SK-N-SH treated with all-trans-retinoic acid at 6 μM for 48 hours (cell line): Measurements from ENCODE around the gene EMILIN2.

Experiments used
- ATAC-seq: fragments of 200-7000 bp; cut with Tn5 transposase; 3 replicates; pipeline ENCODE4 v1.9.1; 2020; ENCODE audit warnings: mild to moderate bottlenecking, moderate library complexity
- ARNTL ChIP-seq: fragments of 450-650 bp; formaldehyde crosslinking; IDR thresholded peaks from 2 replicates; pipeline ENCODE4 v1.5.0; 2020; ENCODE audit warnings: low read depth, mild to moderate bottlenecking, moderate library complexity, borderline replicate concordance
- BACH2 ChIP-seq: fragments of 250-450 bp; sonication (Bioruptor Pico); IDR thresholded peaks from 2 replicates; pipeline ENCODE4 v1.9.0; 2021; ENCODE audit warnings: mild to moderate bottlenecking, borderline replicate concordance
- ESRRG ChIP-seq: fragments of 250-450 bp; sonication (Bioruptor Pico); IDR thresholded peaks from 2 replicates; pipeline ENCODE4 v1.6.1; 2021; ENCODE audit warnings: mild to moderate bottlenecking
- GLIS3 ChIP-seq: fragments of 250-450 bp; sonication (Bioruptor Pico); IDR thresholded peaks from 2 replicates; pipeline ENCODE4 v1.5.0; 2020; ENCODE audit warnings: mild to moderate bottlenecking, moderate library complexity
- ISL1 ChIP-seq: fragments of 250-450 bp; sonication (Bioruptor Pico); IDR thresholded peaks from 2 replicates; pipeline ENCODE4 v2.1.2; 2022; ENCODE audit warnings: mild to moderate bottlenecking, moderate library complexity
- OSR1 ChIP-seq: fragments of 250-450 bp; sonication (Bioruptor Pico); IDR thresholded peaks from 2 replicates; pipeline ENCODE4 v1.8.0; 2022; ENCODE audit warnings: moderate library complexity, mild to moderate bottlenecking, inconsistent platforms
- PPARA ChIP-seq: fragments of 250-450 bp; sonication (Bioruptor Pico); IDR thresholded peaks from 2 replicates; pipeline ENCODE4 v1.5.0; 2020; ENCODE audit warnings: mild to moderate bottlenecking, borderline replicate concordance
- SNAI2 ChIP-seq: fragments of 250-450 bp; sonication (Bioruptor Pico); IDR thresholded peaks from 2 replicates; pipeline ENCODE4 v1.5.0; 2020; ENCODE audit warnings: mild to moderate bottlenecking, moderate library complexity
- TCF4 ChIP-seq: fragments of 250-450 bp; sonication (Bioruptor Pico); IDR thresholded peaks from 2 replicates; pipeline ENCODE4 v1.8.0; 2021; ENCODE audit warnings: mild to moderate bottlenecking, moderate library complexity, borderline replicate concordance
- TOX ChIP-seq: fragments of 250-450 bp; sonication (Bioruptor Pico); IDR thresholded peaks from 2 replicates; pipeline ENCODE4 v1.8.0; 2021; ENCODE audit warnings: mild to moderate bottlenecking, moderate library complexity, borderline replicate concordance
- ZC3H10 ChIP-seq: fragments of 250-450 bp; sonication (Bioruptor Pico); IDR thresholded peaks from 2 replicates; pipeline ENCODE4 v1.5.1; 2021; ENCODE audit warnings: mild to moderate bottlenecking, moderate library complexity
- ZFP3 ChIP-seq: fragments of 250-450 bp; sonication (Bioruptor Pico); IDR thresholded peaks from 2 replicates; pipeline ENCODE4 v1.5.0; 2020; ENCODE audit warnings: mild to moderate bottlenecking, moderate library complexity
- ZFP30 ChIP-seq: fragments of 450-650 bp; formaldehyde crosslinking; IDR thresholded peaks from 2 replicates; pipeline ENCODE4 v1.5.0; 2022; ENCODE audit warnings: mild to moderate bottlenecking, moderate library complexity
- ZNF565 ChIP-seq: fragments of 450-650 bp; formaldehyde crosslinking; conservative IDR thresholded peaks from 2 replicates; pipeline ENCODE4 v1.5.0; 2020; ENCODE audit warnings: low read depth, mild to moderate bottlenecking, moderate library complexity
- ZNF70 ChIP-seq: fragments of 450-650 bp; formaldehyde crosslinking; IDR thresholded peaks from 2 replicates; pipeline ENCODE4 v1.5.0; 2020; ENCODE audit warnings: mild to moderate bottlenecking, moderate library complexity
- ZNF8 ChIP-seq: fragments of 450-650 bp; formaldehyde crosslinking; IDR thresholded peaks from 2 replicates; pipeline ENCODE4 v1.5.0; 2020; ENCODE audit warnings: mild to moderate bottlenecking, moderate library complexity
- TF ChIP-seq, protein P1 (sequence below): fragments of 250-450 bp; sonication (Bioruptor Pico); IDR thresholded peaks from 2 replicates; pipeline ENCODE4 v1.5.0; 2020; ENCODE audit warnings: mild to moderate bottlenecking, moderate library complexity
- TF ChIP-seq, protein P2 (sequence below): fragments of 250-450 bp; sonication (Bioruptor Pico); IDR thresholded peaks from 2 replicates; pipeline ENCODE4 v1.5.1; 2021; ENCODE audit warnings: mild to moderate bottlenecking, moderate library complexity
- TF ChIP-seq, protein P3 (sequence below): fragments of 250-450 bp; sonication (Bioruptor Pico); IDR thresholded peaks from 2 replicates; pipeline ENCODE4 v1.8.0; 2021; ENCODE audit warnings: low read depth, mild to moderate bottlenecking, moderate library complexity, borderline replicate concordance
- TF ChIP-seq, protein P4 (sequence below): fragments of 250-450 bp; sonication (Bioruptor Pico); IDR thresholded peaks from 2 replicates; pipeline ENCODE4 v1.8.0; 2020; ENCODE audit warnings: mild to moderate bottlenecking, moderate library complexity, borderline replicate concordance

EMILIN2 gene

DNA sequence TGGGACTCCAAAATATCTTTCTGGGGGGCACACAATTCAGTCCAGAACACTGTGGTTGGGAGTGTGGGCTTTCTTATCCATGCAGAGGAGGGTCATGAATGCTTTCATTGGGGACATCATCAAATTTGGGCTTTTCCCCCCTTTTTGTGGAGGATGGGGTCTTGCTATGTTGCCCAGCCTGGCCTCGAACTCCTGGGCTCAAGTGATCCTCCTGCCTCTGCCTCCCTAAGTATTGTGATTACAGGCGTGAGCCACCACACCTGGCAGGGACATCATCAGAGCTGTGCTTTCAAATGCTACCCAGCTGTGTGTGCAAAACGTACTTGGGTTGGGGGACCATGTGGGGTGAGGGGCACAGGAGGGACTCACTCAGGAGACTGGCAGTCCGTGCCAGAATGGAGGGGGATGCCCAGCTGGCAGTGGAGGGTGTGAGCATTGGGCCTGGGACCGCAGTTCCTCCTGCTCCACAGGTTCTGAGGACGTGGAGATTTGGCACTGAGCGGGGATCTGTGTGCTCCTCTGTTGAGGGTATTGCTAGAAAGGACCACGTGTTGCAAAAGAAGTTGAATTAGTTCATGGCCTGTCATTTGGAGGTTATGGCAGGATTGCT lies 24.4 kb downstream of the EMILIN2 start (continued):
- TF ChIP-seq, protein P1, sequence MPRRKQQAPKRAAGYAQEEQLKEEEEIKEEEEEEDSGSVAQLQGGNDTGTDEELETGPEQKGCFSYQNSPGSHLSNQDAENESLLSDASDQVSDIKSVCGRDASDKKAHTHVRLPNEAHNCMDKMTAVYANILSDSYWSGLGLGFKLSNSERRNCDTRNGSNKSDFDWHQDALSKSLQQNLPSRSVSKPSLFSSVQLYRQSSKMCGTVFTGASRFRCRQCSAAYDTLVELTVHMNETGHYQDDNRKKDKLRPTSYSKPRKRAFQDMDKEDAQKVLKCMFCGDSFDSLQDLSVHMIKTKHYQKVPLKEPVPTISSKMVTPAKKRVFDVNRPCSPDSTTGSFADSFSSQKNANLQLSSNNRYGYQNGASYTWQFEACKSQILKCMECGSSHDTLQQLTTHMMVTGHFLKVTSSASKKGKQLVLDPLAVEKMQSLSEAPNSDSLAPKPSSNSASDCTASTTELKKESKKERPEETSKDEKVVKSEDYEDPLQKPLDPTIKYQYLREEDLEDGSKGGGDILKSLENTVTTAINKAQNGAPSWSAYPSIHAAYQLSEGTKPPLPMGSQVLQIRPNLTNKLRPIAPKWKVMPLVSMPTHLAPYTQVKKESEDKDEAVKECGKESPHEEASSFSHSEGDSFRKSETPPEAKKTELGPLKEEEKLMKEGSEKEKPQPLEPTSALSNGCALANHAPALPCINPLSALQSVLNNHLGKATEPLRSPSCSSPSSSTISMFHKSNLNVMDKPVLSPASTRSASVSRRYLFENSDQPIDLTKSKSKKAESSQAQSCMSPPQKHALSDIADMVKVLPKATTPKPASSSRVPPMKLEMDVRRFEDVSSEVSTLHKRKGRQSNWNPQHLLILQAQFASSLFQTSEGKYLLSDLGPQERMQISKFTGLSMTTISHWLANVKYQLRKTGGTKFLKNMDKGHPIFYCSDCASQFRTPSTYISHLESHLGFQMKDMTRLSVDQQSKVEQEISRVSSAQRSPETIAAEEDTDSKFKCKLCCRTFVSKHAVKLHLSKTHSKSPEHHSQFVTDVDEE (CRISPR knock-in tag) = no peak
- TF ChIP-seq ARNTL (CRISPR knock-in tag) (no peak), TOX (CRISPR knock-in tag) (no peak), ZC3H10 (CRISPR knock-in tag) (no peak), TCF4 (CRISPR knock-in tag) (no peak), ZFP3 (no peak), GLIS3 (CRISPR knock-in tag) (no peak), ISL1 (CRISPR knock-in tag) (no peak), ZFP30 (CRISPR knock-in tag) (no peak), ZNF70 (CRISPR knock-in tag) (no peak)

DNA sequence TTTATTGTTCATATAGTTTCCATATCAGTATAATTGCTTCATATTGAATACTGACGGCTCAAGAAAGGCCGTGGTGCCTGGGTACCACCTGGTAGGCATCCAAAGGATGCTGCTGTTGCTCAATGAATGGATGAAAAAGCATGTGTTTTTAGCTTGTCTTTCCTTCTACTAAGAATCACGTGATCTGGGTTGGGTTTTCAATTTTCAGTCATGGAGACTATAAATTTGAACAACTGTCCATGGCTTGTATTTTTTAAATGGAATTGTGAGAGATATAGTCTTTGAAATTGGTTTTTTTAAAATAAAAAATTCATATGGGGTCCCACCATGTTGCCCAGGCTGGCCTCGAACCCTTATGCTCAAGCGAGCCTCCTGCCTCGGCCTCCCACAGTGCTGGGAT lies 25.3 kb downstream of the EMILIN2 start:
- no peak for ATAC-seq
- TF ChIP-seq, protein P2, sequence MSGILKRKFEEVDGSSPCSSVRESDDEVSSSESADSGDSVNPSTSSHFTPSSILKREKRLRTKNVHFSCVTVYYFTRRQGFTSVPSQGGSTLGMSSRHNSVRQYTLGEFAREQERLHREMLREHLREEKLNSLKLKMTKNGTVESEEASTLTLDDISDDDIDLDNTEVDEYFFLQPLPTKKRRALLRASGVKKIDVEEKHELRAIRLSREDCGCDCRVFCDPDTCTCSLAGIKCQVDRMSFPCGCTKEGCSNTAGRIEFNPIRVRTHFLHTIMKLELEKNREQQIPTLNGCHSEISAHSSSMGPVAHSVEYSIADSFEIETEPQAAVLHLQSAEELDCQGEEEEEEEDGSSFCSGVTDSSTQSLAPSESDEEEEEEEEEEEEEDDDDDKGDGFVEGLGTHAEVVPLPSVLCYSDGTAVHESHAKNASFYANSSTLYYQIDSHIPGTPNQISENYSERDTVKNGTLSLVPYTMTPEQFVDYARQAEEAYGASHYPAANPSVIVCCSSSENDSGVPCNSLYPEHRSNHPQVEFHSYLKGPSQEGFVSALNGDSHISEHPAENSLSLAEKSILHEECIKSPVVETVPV = no peak
- no peak for TF ChIP-seq ARNTL (CRISPR knock-in tag)
- no peak for TF ChIP-seq ZNF8 (CRISPR knock-in tag)
- TF ChIP-seq ISL1 (CRISPR knock-in tag) = no peak
- TF ChIP-seq, protein P3, sequence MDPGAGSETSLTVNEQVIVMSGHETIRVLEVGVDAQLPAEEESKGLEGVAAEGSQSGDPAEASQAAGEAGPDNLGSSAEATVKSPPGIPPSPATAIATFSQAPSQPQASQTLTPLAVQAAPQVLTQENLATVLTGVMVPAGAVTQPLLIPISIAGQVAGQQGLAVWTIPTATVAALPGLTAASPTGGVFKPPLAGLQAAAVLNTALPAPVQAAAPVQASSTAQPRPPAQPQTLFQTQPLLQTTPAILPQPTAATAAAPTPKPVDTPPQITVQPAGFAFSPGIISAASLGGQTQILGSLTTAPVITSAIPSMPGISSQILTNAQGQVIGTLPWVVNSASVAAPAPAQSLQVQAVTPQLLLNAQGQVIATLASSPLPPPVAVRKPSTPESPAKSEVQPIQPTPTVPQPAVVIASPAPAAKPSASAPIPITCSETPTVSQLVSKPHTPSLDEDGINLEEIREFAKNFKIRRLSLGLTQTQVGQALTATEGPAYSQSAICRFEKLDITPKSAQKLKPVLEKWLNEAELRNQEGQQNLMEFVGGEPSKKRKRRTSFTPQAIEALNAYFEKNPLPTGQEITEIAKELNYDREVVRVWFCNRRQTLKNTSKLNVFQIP (CRISPR knock-in tag) = no peak
- TF ChIP-seq ZNF565 (CRISPR knock-in tag) = no peak
- TF ChIP-seq SNAI2 (CRISPR knock-in tag) = no peak
- TF ChIP-seq, protein P1 (CRISPR knock-in tag) = no peak
- no peak for TF ChIP-seq OSR1 (CRISPR knock-in tag)
- no peak for TF ChIP-seq ESRRG (CRISPR knock-in tag)
- no peak for TF ChIP-seq BACH2
- no peak for TF ChIP-seq ZFP30 (CRISPR knock-in tag)
- TF ChIP-seq, all 23 proteins: peak for 0

DNA sequence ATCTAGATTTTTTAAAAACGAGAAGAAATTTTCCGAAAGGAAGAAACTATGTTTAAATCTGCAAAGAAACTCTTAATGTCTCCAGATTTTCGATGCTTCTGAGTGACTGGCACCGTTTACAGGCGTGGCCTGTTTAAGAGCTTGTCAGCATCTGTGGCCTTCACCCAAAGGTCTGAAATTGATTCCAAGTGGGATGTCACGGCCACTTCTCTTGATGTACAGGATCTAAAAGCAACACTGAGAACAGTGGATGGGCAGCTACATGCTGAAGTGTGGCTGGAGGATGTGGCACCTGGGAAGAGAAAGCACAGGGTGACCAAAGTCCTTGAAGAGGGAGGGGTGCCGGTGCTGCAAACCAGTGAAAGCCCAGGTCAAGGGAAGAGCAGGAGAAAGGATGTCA lies 28.0 kb downstream of the EMILIN2 start:
- no peak for TF ChIP-seq PPARA (CRISPR knock-in tag)
- TF ChIP-seq, protein P4, sequence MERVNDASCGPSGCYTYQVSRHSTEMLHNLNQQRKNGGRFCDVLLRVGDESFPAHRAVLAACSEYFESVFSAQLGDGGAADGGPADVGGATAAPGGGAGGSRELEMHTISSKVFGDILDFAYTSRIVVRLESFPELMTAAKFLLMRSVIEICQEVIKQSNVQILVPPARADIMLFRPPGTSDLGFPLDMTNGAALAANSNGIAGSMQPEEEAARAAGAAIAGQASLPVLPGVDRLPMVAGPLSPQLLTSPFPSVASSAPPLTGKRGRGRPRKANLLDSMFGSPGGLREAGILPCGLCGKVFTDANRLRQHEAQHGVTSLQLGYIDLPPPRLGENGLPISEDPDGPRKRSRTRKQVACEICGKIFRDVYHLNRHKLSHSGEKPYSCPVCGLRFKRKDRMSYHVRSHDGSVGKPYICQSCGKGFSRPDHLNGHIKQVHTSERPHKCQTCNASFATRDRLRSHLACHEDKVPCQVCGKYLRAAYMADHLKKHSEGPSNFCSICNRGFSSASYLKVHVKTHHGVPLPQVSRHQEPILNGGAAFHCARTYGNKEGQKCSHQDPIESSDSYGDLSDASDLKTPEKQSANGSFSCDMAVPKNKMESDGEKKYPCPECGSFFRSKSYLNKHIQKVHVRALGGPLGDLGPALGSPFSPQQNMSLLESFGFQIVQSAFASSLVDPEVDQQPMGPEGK (CRISPR knock-in tag) = no peak
- TF ChIP-seq, protein P1 (CRISPR knock-in tag) = no peak
- TF ChIP-seq, all 23 proteins: peak for 0
- ATAC-seq = no peak
